Fibroblast of lung (primary cell): ENCODE results near the gene PTPRU. TPM values are rescaled to one million over a fixed set of nuclear protein-coding genes. Genes with fewer than 3 reads are reported as not detected.

Experiments used
- DNase-seq, 2 donors: peaks; one replicate each; pipeline versions ENCODE4 v3.0.0 to v3.0.0-alpha.2; 2010; ENCODE audit warnings: low read depth in 2 of 2
- H2AFZ ChIP-seq: 2 replicates; pipeline ENCODE4 v1.5.1; 2012; ENCODE audit warnings: low read length, control low read depth, inconsistent platforms
- H3K27ac ChIP-seq: 2 replicates; pipeline ENCODE4 v1.5.1; 2011; ENCODE audit warnings: low read length, control low read depth; ENCODE audit not compliant: insufficient read depth
- H3K27me3 ChIP-seq: 2 replicates; pipeline ENCODE4 v1.5.1; 2011; ENCODE audit warnings: mild to moderate bottlenecking, low read length; ENCODE audit not compliant: control insufficient read depth, insufficient read depth
- H3K36me3 ChIP-seq: 2 replicates; pipeline ENCODE4 v1.5.1; 2011; ENCODE audit warnings: low read length; ENCODE audit not compliant: control insufficient read depth, insufficient read depth
- H3K4me1 ChIP-seq: 2 replicates; pipeline ENCODE4 v1.5.1; 2011; ENCODE audit warnings: low read length; ENCODE audit not compliant: control insufficient read depth, insufficient read depth; ENCODE audit errors: extremely low read depth
- H3K4me2 ChIP-seq: 2 replicates; pipeline ENCODE4 v1.5.1; 2011; ENCODE audit warnings: low read length, control low read depth; ENCODE audit not compliant: insufficient read depth; ENCODE audit errors: extremely low read depth
- H3K4me3 ChIP-seq, 4 experiments: fragments of 200-600 bp in 1 of 4; sonication (generic) in 1 of 4; replicated peaks in 1 of 4; 2 replicates each; pipeline ENCODE4 v1.5.1; 2011 to 2016; ENCODE audit warnings: low read length in 4 of 4, low read depth in 3 of 4, mild to moderate bottlenecking in 3 of 4, control low read depth in 2 of 4, inconsistent platforms in 1 of 4, mixed read lengths in 1 of 4; ENCODE audit not compliant: insufficient read depth in 1 of 4; ENCODE audit errors: control extremely low read depth in 1 of 4
- H3K79me2 ChIP-seq: 2 replicates; pipeline ENCODE4 v1.5.1; 2012; ENCODE audit warnings: mild to moderate bottlenecking, low read length, inconsistent platforms; ENCODE audit not compliant: control insufficient read depth, insufficient read depth
- H3K9ac ChIP-seq: 2 replicates; pipeline ENCODE4 v1.5.1; 2011; ENCODE audit warnings: mild to moderate bottlenecking, low read length, control low read depth; ENCODE audit not compliant: insufficient read depth
- H3K9me3 ChIP-seq: 2 replicates; pipeline ENCODE4 v1.5.1; 2012; ENCODE audit warnings: low read depth, low read length; ENCODE audit not compliant: control insufficient read depth, insufficient read depth
- H4K20me1 ChIP-seq: 2 replicates; pipeline ENCODE4 v1.5.1; 2011; ENCODE audit warnings: low read length; ENCODE audit not compliant: control insufficient read depth, insufficient read depth; ENCODE audit errors: extremely low read depth
- CTCF ChIP-seq, 2 donors: IDR thresholded peaks in 1 of 2; conservative IDR thresholded peaks in 1 of 2; 1 replicate in 1 of 2; 2 replicates in 1 of 2; pipeline ENCODE4 v1.5.1; 2011 to 2012; ENCODE audit warnings: low read length in 2 of 2, control low read depth in 1 of 2, inconsistent platforms in 1 of 2, low read depth in 1 of 2, mild to moderate bottlenecking in 1 of 2
- EZH2 ChIP-seq: IDR thresholded peaks from 2 replicates; pipeline ENCODE4 v1.5.1; 2012; ENCODE audit warnings: low read length, control low read depth, mild to moderate bottlenecking; ENCODE audit errors: missing control alignments
- polyA plus RNA-seq, 2 donors: library from polyadenylated mRNA; depleted of rRNA in 1 of 2; stranded (reverse) in 1 of 2; unstranded in 1 of 2; fragments of >200 nt; gene quantifications; 2 replicates each; pipeline ENCODE4 v1.2.1, GENCODE V29; 2011 to 2012; ENCODE audit warnings: missing spikeins in 1 of 2
- total RNA-seq: library from RNA; depleted of rRNA; stranded (reverse); fragments of >200 nt; gene quantifications from 2 replicates; pipeline ENCODE4 v1.2.1, GENCODE V29; 2014

The PTPRU gene
- total and polyA plus RNA-seq, 2 donors (not counting 1 experiment from before 2014, with no cell fraction given), result 1.4 to 25.8 TPM

- H3K27me3 ChIP-seq, result no peaks in the 10 kb centered on the region
- no peak for TF ChIP-seq EZH2
- no peak for TF ChIP-seq CTCF (conservative IDR thresholded peaks at IDR 0.05 in 1 of 2, IDR thresholded peaks at IDR 0.05 in 1 of 2; ENCODE audit: low read depth in 1 of 2, low read length in 2 of 2)
- no peaks in the 10 kb centered on the region for H3K36me3 ChIP-seq
- no peak for DNase-seq
- H3K4me2 ChIP-seq, result no peak overlapping the region
- no peaks in the 10 kb centered on the region for H3K79me2 ChIP-seq
- H2AFZ ChIP-seq, result no peak overlapping the region
- H3K9me3 ChIP-seq, result no peaks in the 10 kb centered on the region
- H3K9ac ChIP-seq, result no peak overlapping the region
- H3K4me3 ChIP-seq, result no peak overlapping the region
- H3K27ac ChIP-seq, result no peak overlapping the region
- no peaks in the 10 kb centered on the region for H4K20me1 ChIP-seq
- H3K4me1 ChIP-seq, result no peaks in the 10 kb centered on the region
These were observed 12.1 kb downstream of the PTPRU start for GRCh38 chr1:29248409-29248808.

- no peak overlapping the region for H2AFZ ChIP-seq
- no peaks in the 10 kb centered on the region for H3K27me3 ChIP-seq
- no peak overlapping the region for H3K27ac ChIP-seq
- no peaks in the 10 kb centered on the region for H3K79me2 ChIP-seq
- H3K9me3 ChIP-seq, result no peaks in the 10 kb centered on the region
- H3K4me2 ChIP-seq, result no peak overlapping the region
- no peaks in the 10 kb centered on the region for H3K36me3 ChIP-seq
- H3K4me3 ChIP-seq, result no peak overlapping the region
- H3K9ac ChIP-seq, result no peak overlapping the region
- H4K20me1 ChIP-seq, result no peaks in the 10 kb centered on the region
- DNase-seq, result peak in 1 of 2 donors; percentile 81
- no peaks in the 10 kb centered on the region for H3K4me1 ChIP-seq
- TF ChIP-seq EZH2 (no peak), CTCF (conservative IDR thresholded peaks at IDR 0.05 in 1 of 2, IDR thresholded peaks at IDR 0.05 in 1 of 2; ENCODE audit: low read depth in 1 of 2, low read length in 2 of 2) (no peak)
These were observed 12.9 kb downstream of the PTPRU start for GRCh38 chr1:29249170-29249691.

- H3K27me3 ChIP-seq, result no peaks in the 10 kb centered on the region
- no peaks in the 10 kb centered on the region for H3K36me3 ChIP-seq
- H3K9ac ChIP-seq, result no peak overlapping the region
- H3K4me1 ChIP-seq, result no peaks in the 10 kb centered on the region
- H2AFZ ChIP-seq, result no peak overlapping the region
- DNase-seq, result no peak
- no peaks in the 10 kb centered on the region for H3K9me3 ChIP-seq
- TF ChIP-seq CTCF (conservative IDR thresholded peaks at IDR 0.05 in 1 of 2, IDR thresholded peaks at IDR 0.05 in 1 of 2; ENCODE audit: low read depth in 1 of 2, low read length in 2 of 2), result no peak
- TF ChIP-seq EZH2, result no peak
- no peaks in the 10 kb centered on the region for H4K20me1 ChIP-seq
- H3K79me2 ChIP-seq, result no peaks in the 10 kb centered on the region
- H3K4me2 ChIP-seq, result no peak overlapping the region
- no peak overlapping the region for H3K27ac ChIP-seq
- no peak overlapping the region for H3K4me3 ChIP-seq
These were observed 13.7 kb downstream of the PTPRU start for GRCh38 chr1:29249951-29250581.
